ENCODE data around the gene KAZN. TPM values are rescaled to one million over a fixed set of nuclear protein-coding genes. Genes with fewer than 3 reads are reported as not detected.

The KAZN gene
- total RNA-seq, 1 donor from 2014 or later, result 0.51 TPM

GRCh38 chr1:14973773-14974172, 375.3 kb downstream of the KAZN start:
- no peak for DNase-seq (ENCODE audit: low read depth in 2 of 2)

- no peak for DNase-seq (ENCODE audit: low read depth in 2 of 2)
These were observed 375.9 kb downstream of the KAZN start for GRCh38 chr1:14974361-14974760.

- DNase-seq (ENCODE audit: low read depth in 2 of 2), result no peak
These were observed 376.6 kb downstream of the KAZN start for GRCh38 chr1:14975119-14975518.

GRCh38 chr1:14976256-14976655, 377.8 kb downstream of the KAZN start:
- no peak for DNase-seq (ENCODE audit: low read depth in 2 of 2)

GRCh38 chr1:14977338-14977931, 378.9 kb downstream of the KAZN start:
- DNase-seq (ENCODE audit: low read depth in 2 of 2), result no peak

- DNase-seq (ENCODE audit: low read depth in 2 of 2), result no peak
These were observed 382.2 kb downstream of the KAZN start for GRCh38 chr1:14980621-14981218.

GRCh38 chr1:14982029-14982428, 383.5 kb downstream of the KAZN start:
- DNase-seq (ENCODE audit: low read depth in 2 of 2), result no peak

GRCh38 chr1:14983277-14983676, 384.8 kb downstream of the KAZN start:
- DNase-seq (ENCODE audit: low read depth in 2 of 2), result no peak

- no peak for DNase-seq (ENCODE audit: low read depth in 2 of 2)
These were observed 387.7 kb downstream of the KAZN start for GRCh38 chr1:14986168-14986567.

- no peak for DNase-seq (ENCODE audit: low read depth in 2 of 2)
These were observed 389.5 kb downstream of the KAZN start for GRCh38 chr1:14987829-14988603.

GRCh38 chr1:14988636-14989035, 390.2 kb downstream of the KAZN start:
- DNase-seq (ENCODE audit: low read depth in 2 of 2), result no peak

GRCh38 chr1:14989931-14990728, 391.6 kb downstream of the KAZN start:
- no peak for DNase-seq (ENCODE audit: low read depth in 2 of 2)

GRCh38 chr1:14993414-14993813, 394.9 kb downstream of the KAZN start:
- no peak for DNase-seq (ENCODE audit: low read depth in 2 of 2)

GRCh38 chr1:14994148-14994547, 395.7 kb downstream of the KAZN start:
- DNase-seq (ENCODE audit: low read depth in 2 of 2), result no peak

- no peak for DNase-seq (ENCODE audit: low read depth in 2 of 2)
These were observed 396.5 kb downstream of the KAZN start for GRCh38 chr1:14994841-14995437.

- DNase-seq (ENCODE audit: low read depth in 2 of 2), result peak in 1 of 2 donors; percentile 9
These were observed 397.9 kb downstream of the KAZN start for GRCh38 chr1:14996133-14997050.

- DNase-seq (ENCODE audit: low read depth in 2 of 2), result no peak
These were observed 399.3 kb downstream of the KAZN start for GRCh38 chr1:14997646-14998276.

- no peak for DNase-seq (ENCODE audit: low read depth in 2 of 2)
These were observed 401.0 kb downstream of the KAZN start for GRCh38 chr1:14999441-14999840.

- DNase-seq (ENCODE audit: low read depth in 2 of 2), result no peak
These were observed 401.5 kb downstream of the KAZN start for GRCh38 chr1:15000030-15000429.

- DNase-seq (ENCODE audit: low read depth in 2 of 2), result no peak
These were observed 402.2 kb downstream of the KAZN start for GRCh38 chr1:15000671-15001070.
